Peyer's patch (tissue), 4 donors: ENCODE data around the gene ALG6.

ENCODE experiments used
- POLR2A ChIP-seq, 2 donors: fragments of 450-650 bp; IDR thresholded peaks; one replicate each; pipeline ENCODE4 v1.5.1; 2017; ENCODE audit warnings: antibody characterized with exemption in 2 of 2, mild to moderate bottlenecking in 2 of 2, moderate library complexity in 2 of 2
- TF ChIP-seq, protein P1 (sequence below), 6 experiments: fragments of 450-650 bp in 4 of 6; fragments of 200-600 bp in 2 of 6; sonication (generic) in 1 of 6; IDR thresholded peaks; one replicate each; pipeline ENCODE4 v1.5.1; 2017 to 2019; ENCODE audit warnings: antibody characterized with exemption in 6 of 6, mild to moderate bottlenecking in 3 of 6, moderate library complexity in 1 of 6

- TF ChIP-seq, protein P1, sequence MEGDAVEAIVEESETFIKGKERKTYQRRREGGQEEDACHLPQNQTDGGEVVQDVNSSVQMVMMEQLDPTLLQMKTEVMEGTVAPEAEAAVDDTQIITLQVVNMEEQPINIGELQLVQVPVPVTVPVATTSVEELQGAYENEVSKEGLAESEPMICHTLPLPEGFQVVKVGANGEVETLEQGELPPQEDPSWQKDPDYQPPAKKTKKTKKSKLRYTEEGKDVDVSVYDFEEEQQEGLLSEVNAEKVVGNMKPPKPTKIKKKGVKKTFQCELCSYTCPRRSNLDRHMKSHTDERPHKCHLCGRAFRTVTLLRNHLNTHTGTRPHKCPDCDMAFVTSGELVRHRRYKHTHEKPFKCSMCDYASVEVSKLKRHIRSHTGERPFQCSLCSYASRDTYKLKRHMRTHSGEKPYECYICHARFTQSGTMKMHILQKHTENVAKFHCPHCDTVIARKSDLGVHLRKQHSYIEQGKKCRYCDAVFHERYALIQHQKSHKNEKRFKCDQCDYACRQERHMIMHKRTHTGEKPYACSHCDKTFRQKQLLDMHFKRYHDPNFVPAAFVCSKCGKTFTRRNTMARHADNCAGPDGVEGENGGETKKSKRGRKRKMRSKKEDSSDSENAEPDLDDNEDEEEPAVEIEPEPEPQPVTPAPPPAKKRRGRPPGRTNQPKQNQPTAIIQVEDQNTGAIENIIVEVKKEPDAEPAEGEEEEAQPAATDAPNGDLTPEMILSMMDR (IDR thresholded peaks at IDR 0.05), result no peak
- no peak for TF ChIP-seq POLR2A (IDR thresholded peaks at IDR 0.05)
Observed at GRCh38 chr1:63461661-63462230, 94.3 kb downstream of the ALG6 start.
